GM10847 (cell line): ENCODE data around the gene SPTBN4.

Experiments
- POLR2A ChIP-seq: IDR thresholded peaks from 2 replicates; pipeline ENCODE4 v1.6.1; 2011; ENCODE audit not compliant: insufficient read length; ENCODE audit errors: extremely low read depth

The SPTBN4 gene

DNA sequence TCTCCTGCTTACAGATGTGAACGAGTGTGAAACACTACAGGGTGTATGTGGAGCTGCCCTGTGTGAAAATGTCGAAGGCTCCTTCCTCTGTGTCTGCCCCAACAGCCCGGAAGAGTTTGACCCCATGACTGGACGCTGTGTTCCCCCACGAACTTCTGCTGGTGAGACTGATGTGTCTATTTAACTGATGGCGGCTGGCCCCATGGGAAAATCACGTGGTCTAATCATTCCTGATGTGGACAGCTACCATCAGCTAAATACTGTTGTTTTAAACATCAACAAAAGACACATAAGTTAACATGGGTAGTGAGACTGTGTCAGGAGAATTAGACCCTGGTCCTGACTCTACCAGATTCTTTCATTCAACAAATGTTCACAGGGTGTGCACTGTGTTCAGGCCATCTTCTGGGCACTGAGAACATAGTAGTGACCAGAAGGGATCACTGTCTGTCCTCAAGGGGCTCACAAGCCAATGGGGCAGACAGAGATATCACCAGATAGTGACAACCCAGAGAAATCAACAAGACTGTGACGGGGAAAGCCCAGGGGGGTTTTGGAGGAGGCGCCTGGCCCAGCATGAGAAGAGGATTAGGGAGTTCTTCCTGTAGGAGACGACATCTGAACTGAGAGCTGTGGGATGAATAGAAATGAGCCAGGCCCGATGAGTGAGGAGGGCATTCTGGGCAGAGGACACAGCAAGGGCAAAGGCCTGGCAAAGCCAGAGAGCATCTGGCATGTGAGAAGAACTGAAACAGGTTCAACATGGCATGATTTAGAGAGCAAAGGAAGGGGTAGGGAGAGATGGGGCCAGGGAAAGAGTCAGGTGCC, 152.7 kb downstream of the SPTBN4 start:
- no peak for TF ChIP-seq POLR2A

GRCh38 chr19:40620161-40620485, 153.3 kb downstream of the SPTBN4 start:
- TF ChIP-seq POLR2A = no peak

DNA sequence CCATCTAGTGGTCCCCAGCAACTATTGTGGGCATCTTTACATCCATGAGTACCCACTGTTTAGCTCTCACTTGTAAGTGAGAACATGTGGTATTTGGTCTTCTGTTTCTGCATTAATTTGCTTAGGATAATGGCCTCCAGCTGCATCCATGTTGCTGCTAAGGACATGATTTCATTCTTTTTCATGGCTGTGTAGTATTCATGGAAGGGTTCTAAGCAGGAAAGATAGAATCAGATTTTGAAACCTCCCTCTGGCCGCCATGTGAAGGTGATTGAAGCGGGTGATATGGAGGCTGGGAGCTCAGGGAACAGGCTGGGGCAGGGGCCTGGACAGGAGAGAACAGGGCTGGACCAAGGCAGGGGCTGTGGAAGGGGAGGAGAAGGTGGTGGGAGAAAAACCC, 154.5 kb downstream of the SPTBN4 start:
- no peak for TF ChIP-seq POLR2A

DNA sequence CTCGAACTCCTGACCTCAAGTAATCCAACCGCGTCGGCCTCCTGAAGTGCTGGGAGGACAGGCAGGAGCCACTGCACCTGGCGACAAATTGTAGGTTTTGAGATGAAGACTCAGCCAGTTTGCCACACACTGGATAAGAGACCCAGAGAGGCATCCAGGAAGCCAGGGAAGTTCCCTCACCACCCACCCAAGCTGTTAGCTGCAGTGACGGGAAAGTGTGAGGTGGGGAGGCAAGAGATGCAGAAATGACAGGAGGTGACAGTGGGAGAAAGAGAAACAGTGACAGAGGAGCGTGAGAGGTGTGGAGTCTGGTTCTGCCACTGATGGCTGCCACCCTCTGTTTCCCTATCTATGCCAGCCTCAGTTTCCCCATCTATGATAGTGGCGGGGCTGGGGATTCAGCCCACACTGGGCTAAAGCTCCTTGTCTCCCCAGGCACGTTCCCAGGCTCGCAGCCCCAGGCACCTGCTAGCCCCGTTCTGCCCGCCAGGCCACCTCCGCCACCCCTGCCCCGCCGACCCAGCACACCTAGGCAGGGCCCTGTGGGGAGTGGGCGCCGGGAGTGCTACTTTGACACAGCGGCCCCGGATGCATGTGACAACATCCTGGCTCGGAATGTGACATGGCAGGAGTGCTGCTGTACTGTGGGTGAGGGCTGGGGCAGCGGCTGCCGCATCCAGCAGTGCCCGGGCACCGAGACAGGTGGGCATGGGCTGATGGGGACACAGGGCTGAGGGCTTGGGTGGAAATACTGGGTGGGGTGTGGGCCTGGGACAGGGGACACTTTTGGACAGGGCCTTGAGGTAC, 155.4 kb downstream of the SPTBN4 start:
- no peak for TF ChIP-seq POLR2A

- no peak for TF ChIP-seq POLR2A
These were observed 155.9 kb downstream of the SPTBN4 start for GRCh38 chr19:40622773-40623075.

DNA sequence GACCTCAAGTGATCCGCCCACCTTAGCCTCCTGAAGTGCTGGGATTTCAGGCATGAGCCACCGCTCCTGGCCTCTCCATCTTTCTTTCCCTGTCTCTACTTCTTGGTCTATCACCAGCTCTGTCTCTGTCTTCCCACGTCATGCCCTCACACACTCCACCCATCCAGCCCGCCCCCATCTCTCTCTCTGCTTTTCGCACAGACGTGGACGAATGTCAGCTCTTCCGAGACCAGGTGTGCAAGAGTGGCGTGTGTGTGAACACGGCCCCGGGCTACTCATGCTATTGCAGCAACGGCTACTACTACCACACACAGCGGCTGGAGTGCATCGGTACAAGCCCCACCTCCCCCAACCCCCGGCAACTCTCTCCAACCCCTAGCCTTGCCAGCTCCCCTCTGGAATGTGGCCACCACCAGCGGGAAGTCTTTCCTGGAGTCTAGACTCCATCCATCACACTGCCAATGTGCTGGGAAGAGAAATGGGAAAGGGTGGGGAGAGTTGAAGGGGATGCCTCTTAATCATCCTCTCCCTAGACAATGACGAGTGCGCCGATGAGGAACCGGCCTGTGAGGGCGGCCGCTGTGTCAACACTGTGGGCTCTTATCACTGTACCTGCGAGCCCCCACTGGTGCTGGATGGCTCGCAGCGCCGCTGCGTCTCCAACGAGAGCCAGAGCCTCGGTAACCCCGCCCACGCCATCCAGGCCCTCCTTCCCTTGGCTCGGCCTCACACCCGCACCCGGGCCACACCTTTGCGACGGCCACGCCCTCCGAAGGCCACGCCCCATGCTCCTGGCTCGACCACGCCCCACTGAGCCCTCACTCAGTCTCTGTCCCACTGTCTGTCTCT, 156.8 kb downstream of the SPTBN4 start:
- no peak for TF ChIP-seq POLR2A

DNA sequence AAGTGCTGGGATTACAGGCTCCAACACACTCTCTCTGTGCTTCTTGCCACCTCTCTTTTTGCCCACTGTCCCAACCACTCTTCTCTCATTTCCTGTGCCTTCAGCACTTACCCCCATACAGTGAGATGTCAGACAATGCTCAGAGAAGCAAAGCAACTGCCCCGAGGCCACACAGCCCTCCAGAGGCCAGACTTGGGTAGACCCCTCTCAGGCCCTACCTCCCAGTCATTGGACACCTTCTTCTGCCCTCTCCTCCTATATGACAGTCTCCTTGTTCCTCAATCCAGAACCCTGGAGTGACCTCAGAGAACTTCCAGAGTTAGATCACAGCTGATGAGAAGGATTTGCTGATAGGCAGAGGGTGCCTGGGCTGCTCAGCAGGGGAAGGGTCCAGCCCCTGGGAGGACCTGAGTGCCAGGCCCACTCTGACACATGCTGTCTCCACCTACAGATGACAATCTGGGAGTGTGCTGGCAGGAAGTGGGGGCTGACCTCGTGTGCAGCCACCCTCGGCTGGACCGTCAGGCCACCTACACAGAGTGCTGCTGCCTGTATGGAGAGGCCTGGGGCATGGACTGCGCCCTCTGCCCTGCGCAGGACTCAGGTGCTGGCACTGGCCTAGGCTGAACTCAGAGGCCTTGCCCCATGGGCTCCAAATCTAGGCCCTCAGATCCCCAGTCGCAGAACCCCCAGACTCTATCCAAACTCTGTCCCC, 158.8 kb downstream of the SPTBN4 start:
- no peak for TF ChIP-seq POLR2A
